Activated T-cell treated with anti-CD3 and anti-CD28 coated beads for 4 hours (primary cell): ENCODE results near the gene COBL.

ENCODE experiments used
- DNase-seq: peaks from one replicate; pipeline ENCODE4 v3.0.0-alpha.2; 2020

Gene COBL

GRCh38 chr7:51175316-51175991 lies 141.2 kb downstream of the COBL start:
- DNase-seq = no peak

- DNase-seq = no peak
Observed at GRCh38 chr7:51165337-51165736, 151.3 kb downstream of the COBL start.

DNA sequence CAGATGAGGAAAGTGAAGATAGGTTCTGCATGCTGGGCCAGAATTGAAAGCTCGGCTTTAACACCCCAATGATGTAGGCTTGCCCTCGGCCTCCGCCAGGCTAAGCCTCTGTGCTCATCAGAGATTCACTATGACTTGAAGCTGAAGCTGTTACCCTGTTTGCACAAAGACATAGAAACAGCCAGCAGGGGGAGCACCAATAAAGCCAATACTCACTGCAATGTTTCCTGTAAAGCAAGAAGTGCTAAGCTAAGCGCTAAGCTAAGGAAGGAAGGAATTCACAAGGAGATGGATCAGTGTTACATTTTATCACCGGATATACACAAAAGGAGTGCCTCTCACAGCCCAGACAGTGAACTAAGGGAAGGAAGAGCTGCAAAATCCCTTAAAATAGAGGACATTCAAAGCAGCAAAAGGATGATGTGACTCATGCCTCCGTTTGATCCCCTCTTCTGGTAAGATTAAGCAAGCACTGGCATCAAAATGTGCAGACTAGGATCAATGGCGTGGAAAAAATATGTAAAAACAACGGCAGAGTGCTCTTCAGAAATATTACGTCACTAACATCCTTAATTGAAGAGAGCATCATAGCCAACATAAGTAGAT lies 153.8 kb downstream of the COBL start:
- DNase-seq = peak; percentile 52

- DNase-seq = no peak
Observed at GRCh38 chr7:51161937-51162336, 154.7 kb downstream of the COBL start.

- peak; percentile 29 for DNase-seq
Observed at GRCh38 chr7:51160990-51161615, 155.5 kb downstream of the COBL start.

- DNase-seq = no peak
Observed at GRCh38 chr7:51160411-51160810, 156.2 kb downstream of the COBL start.

- DNase-seq = no peak
Observed at GRCh38 chr7:51158742-51159445, 157.7 kb downstream of the COBL start.

- DNase-seq = no peak
Observed at GRCh38 chr7:51158211-51158610, 158.4 kb downstream of the COBL start.

DNA sequence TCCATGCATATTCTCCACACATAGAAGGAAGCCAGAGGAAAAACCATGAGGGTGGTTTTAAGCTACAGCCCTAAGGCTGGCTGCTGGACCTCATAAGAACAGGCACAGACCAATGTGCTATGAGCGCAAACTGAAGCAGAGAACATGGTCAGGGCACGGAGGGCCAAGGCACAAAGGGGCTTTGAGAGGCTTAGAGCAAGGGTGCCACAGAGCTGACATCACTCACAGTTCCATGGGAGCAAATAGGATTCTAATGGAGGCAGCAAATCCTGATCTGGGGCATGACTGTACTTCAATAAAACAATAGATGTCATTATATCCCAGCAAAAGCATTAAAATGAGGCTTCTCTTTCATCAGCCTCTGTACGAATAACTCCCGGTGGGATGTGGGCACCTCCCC lies 162.4 kb downstream of the COBL start:
- DNase-seq = no peak

- no peak for DNase-seq
Observed at GRCh38 chr7:51152706-51153200, 163.9 kb downstream of the COBL start.

DNA sequence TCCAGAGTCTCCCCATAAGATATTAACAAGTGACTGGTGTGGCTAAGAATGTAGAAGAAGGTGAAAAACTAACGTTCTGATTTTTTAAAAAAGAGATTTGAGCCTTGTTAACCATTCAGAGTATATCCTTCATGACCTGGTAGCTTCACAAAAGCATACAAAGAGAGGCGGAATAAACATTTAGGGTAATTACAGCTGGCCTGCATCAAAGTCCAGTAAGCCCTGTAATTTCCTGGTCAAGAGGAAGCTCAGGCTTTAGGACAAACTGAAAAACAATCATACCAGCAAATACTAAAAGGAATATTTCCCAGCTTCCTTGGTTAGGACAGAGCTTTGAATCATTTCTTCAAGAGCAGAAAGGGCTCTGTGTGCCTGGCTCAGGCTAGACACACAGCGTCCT lies 165.2 kb downstream of the COBL start:
- DNase-seq = no peak

DNA sequence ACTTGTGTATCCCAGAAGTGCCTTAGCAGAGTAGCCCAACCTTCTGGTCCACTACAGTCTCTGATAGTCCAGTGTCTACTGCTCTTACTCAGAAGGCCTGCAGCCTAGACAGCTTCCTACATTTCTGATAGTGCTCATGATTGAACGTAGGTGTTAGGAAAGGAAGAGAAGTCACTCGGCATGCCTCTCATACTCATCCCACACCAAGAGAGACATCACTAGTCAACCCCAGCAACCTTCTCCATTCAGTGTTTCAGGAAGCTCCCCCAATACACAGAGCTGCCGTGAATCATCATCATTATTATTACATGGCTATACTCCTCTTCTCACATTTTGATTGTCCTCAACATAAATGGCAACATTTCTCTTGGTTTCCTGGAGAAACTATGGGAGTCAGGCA lies 166.4 kb downstream of the COBL start:
- no peak for DNase-seq

DNA sequence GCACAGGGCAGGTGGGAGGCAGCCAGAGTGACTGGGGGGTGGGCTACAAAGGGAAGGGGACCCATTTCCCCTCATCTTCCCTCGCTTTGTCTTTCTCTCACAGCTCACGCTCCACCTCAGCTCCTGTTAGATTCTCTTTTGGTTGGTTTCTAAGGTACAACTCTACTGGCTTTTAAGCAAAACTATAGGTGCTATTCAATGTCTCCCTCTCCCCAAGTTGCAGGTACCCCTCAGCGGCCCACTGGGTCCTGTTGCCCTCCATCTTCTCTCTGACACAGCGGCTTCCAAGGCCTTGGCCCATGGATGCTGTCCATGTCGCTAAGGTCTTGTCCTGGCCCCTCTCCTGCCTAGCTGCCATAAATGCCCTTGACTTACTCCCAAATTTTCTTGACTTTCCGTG lies 168.4 kb downstream of the COBL start:
- no peak for DNase-seq

- DNase-seq = no peak
Observed at GRCh38 chr7:51146816-51147586, 169.6 kb downstream of the COBL start.

GRCh38 chr7:51144178-51144577 lies 172.4 kb downstream of the COBL start:
- no peak for DNase-seq

GRCh38 chr7:51142741-51143385 lies 173.7 kb downstream of the COBL start:
- DNase-seq = no peak

GRCh38 chr7:51141451-51142003 lies 175.1 kb downstream of the COBL start:
- DNase-seq = no peak

DNA sequence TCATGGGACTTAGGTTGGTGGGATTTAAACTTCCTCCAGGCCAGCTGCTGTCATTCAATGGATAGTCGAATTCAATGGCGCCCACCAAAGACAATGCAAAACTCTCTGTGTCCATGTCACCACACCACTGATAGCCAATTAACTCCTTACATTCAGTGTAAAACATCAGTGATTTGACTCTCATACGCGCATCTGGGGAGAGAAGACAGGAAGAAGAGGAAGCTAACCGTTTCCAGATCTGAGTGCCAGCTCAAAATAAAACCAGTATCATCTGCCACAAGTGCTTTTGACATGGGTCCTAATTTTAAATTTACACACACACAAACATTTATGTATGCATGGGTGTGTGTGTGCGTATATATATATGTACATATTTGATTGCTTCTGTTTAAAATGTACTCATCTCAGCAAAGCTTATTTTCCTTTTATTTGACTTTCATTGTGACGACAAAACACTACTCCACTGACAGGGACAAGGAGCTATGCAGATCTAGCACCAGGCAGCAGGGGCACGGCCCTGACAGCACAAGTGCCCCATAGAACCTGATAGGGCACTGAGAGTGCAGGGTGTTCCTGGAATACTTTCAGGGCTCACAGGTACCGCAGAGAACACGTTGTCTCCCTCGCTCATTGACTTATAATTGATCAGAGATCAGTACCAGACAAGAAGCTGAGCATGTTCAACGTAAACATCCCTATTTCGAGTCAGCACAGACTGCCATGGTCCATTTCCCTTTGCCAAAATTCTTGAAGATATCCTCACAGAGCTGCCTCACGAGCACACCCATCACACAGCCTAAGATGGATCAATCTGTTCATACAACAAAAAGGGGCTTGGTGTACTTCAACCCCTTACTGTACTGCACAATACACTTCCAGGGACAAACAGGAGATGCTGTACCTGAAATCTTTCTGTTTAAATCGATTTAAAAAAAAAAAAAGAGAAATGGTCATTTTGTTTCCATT lies 176.1 kb downstream of the COBL start:
- no peak for DNase-seq

- no peak for DNase-seq
Observed at GRCh38 chr7:51139796-51140195, 176.8 kb downstream of the COBL start.
